ENCODE results near the gene HEXIM2. TPM values are rescaled to one million over a fixed set of nuclear protein-coding genes. Genes with fewer than 3 reads are reported as not detected.

The HEXIM2 gene
- polyA plus RNA-seq, 10 donors: 4.9 to 9.4 (median 7.3) TPM

Other genes starting within 250 kb of the HEXIM2 start
- 1 to 10 TPM in 1 of 10 donors, under 1 TPM in 8, not detected in 1; 0.27 to 1.1 (median 0.38) TPM for gene GFAP, start 246.4 kb upstream of the HEXIM2 start, polyA plus RNA-seq (ENCODE audit: insufficient read length in 10 of 10)
- 10 to 100 TPM in 2 of 10 donors, 1 to 10 TPM in 8; 5.2 to 12.1 (median 7.3) TPM for gene KIF18B, start 214.1 kb upstream of the HEXIM2 start, polyA plus RNA-seq (ENCODE audit: insufficient read length in 10 of 10)
- 1 to 10 TPM in 8 of 10 donors, under 1 TPM in 2; 0.74 to 6.4 (median 2.1) TPM for gene C1QL1, start 193.6 kb upstream of the HEXIM2 start, polyA plus RNA-seq (ENCODE audit: insufficient read length in 10 of 10)
- gene DCAKD, start 110.2 kb upstream of the HEXIM2 start, polyA plus RNA-seq (ENCODE audit: insufficient read length in 10 of 10): 10 to 100 TPM; 25.3 to 33.8 (median 27.1) TPM
- gene NMT1, start 100.6 kb upstream of the HEXIM2 start, polyA plus RNA-seq (ENCODE audit: insufficient read length in 10 of 10): 10 to 100 TPM; 31.8 to 49.7 (median 38.3) TPM
- gene PLCD3, start 29.4 kb upstream of the HEXIM2 start, polyA plus RNA-seq (ENCODE audit: insufficient read length in 10 of 10): 10 to 100 TPM; 20.3 to 38.5 (median 32.2) TPM
- 1 to 10 TPM; 3.9 to 7.0 (median 5.3) TPM for gene ACBD4, start 26.2 kb upstream of the HEXIM2 start, polyA plus RNA-seq (ENCODE audit: insufficient read length in 10 of 10)
- gene HEXIM1, start 13.4 kb upstream of the HEXIM2 start, polyA plus RNA-seq (ENCODE audit: insufficient read length in 10 of 10): 10 to 100 TPM; 16.6 to 26.6 (median 21.5) TPM
- gene FMNL1, start 60.0 kb downstream of the HEXIM2 start, polyA plus RNA-seq (ENCODE audit: insufficient read length in 10 of 10): 10 to 100 TPM in 1 of 10 donors, 1 to 10 TPM in 9; 4.0 to 17.9 (median 5.7) TPM
- gene SPATA32, start 100.2 kb downstream of the HEXIM2 start, polyA plus RNA-seq (ENCODE audit: insufficient read length in 10 of 10): under 1 TPM in 1 of 10 donors, not detected in 9; 0.14 TPM
- 1 to 10 TPM; 5.3 to 8.9 (median 8.0) TPM for gene MAP3K14, start 155.1 kb downstream of the HEXIM2 start, polyA plus RNA-seq (ENCODE audit: insufficient read length in 10 of 10)